HG02678 (cell line): ENCODE measurements around the gene REPIN1.

ENCODE experiments used
- ATAC-seq: cut with Tn5 transposase; IDR thresholded peaks from one replicate; pipeline ENCODE4 v1.9.1; 2021; ENCODE audit warnings: mild to moderate bottlenecking, moderate library complexity; ENCODE audit not compliant: unreplicated experiment

REPIN1 gene

DNA sequence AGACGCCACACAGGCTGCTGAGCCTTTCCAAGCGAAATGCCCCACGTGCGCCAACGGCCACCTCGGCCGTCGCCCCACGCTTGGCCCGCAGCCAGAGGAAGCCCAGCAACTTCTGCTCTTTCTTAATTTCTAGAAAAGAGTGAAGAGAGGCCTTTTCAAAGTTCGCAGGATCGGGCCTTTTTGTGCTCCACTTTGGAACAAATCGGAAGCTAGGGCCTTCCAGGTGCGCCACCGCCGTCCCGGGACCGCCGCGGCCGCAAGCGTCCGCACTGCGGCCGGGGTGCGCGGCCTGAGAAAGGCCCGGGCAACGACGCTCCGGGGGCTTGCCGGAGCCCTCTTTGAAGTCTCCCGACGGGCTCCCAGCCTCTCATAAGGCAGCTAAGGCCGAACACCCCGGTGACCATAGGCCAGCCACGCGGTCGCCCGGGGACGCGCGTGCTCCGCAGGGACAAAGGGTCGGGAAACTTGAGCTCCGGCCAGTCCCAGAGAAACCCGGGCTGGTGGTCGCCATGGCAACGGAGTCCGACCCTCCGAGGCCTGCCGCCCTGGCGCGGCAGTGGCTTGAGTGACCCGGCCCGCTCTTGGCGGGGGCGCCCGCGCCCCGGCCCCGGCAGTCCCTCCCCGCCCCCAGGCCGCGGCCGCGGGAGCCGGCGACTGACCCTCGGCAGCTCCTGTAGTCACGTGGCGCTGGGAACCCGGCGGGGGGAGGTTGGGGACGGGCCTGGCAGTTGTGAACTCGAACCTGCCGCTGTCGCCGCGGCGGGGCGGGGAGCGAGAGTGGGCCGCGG lies at the start of gene REPIN1:
Gene REPIN1, plus strand, starts transcription at position 727 of the 788 bp plus-strand sequence. CDS start 890 bp downstream, outside the sequence.
- ATAC-seq = peak; percentile 55

DNA sequence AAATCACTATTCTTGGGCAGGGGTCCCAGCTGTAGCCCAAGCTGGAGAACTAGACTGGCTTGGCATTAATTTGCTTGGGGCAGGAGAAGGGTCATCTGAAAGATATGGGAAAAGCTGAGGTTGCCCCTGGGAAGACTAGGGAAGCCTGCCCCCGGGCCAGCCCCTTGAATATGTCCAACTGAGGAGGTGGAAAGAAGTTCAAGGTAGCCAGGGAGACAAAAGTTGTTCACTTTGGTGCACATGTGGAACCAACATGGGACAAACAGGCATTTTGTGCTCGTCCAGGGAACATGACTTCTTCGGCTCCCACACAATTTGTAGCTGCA lies 46.9 kb upstream of the REPIN1 start:
- no peak for ATAC-seq

DNA sequence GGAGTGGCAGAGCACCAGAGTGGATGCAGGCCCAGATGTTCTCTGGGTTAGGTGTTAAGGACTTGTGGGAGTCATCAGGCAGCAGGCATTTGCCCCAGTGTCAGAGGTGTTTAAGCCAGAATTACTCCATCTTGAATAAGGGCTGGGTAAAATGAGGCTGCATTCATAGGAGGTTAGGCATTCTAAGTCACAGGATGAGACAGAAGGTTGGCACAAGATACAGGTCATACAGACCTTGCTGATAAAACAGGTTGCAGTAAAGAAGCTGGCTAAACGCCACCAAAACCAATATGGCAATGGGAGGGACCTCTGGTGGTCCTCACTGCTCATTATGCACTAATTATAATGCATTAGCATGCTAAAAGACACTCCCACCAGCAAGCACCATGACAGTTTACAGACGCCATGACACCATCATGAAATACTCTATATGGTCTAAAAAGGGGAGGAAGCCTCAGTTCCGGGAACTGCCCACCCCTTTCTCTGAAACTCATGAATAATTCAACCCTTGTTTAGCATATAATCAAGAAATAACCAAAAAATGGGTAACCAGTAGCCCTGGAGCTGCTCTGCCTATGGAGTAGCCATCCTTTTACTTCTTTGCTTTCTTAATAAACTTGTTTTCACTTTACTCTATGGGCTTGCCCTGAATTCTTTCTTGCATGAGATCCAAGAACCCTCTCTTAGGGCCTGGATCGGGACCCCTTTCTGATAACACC lies 46.3 kb upstream of the REPIN1 start:
- ATAC-seq = no peak

DNA sequence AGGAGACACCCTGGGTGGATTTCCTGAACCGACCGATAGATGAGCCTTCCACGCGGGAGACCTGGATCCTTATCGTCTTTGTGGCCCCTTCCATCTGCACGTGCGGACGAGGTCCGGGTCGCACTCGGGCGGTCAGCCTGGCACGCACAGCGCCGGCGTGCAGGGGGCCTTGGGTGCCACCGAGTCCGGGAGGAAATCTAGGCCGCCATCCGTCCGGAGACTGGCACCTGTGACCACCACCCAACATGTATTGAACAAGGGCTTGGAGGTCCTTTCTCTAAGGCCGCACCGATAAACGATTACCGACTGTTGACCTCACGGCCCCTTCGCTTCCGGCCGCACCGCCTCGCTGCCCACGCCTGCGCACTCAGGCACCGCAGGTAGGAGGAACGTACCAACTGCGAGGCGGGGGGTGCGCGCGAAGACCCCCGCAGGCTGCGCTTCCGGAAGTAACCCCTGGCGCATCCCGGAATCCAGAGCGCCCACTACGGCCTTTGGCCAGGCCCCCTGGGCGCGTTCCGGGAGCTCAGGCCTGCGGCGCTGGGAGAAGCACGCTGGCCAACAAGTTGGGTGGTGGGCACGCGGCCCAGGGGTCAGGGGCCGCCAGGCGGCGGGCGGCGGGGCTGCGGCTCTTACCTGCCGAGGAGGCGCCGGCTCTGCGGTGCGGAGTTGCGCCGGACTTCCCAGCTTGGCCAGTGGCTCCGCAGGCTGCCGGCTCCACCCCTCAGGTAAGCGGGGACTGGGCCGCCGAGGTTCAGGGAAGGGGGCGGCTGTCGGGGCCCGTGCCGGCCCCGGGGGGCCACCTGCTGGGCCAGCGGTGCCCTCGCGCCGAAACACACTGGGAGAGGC lies 45.6 kb upstream of the REPIN1 start, which contains the start of the genes ACTR3C and LRRC61:
Gene ACTR3C, minus strand, starts transcription at position 713 of the 849 bp plus-strand sequence. CDS start 28,249 bp downstream, outside the sequence.
Gene LRRC61, plus strand, starts transcription at position 523 of the 849 bp plus-strand sequence. CDS start 13,507 bp downstream, outside the sequence.
- ATAC-seq = peak; percentile 58

DNA sequence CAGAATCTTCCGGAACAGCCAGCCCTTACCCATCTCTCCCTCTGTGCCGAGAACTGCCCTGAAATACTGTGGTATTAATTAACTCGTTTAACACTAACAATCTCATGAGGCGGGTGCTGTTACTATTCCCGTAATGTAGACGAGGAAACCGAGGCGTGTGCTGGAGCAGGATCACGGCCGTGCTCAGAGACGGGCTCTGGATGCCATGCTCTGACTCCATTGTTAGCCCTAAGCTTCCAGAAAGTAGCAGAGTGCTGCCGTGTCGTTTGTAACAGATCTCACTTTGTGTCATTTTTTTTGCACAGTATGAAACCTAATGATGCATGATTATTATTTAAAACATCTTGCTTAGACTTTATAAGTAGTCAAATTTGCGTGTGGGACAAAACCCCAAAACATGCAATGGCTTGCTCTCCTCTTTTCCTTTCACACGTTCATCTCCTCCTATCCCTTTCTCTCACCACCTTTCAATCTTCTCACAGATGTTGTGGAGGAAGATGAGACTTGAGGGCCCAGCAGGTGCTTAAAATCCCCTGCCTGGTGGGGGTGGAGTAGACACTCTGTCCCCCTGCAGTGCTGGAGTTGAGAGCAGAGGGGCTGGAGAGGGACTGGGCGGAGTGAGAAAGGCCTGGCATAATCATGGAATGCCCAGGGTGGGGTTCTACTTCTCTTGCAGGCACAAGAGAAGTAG lies 44.8 kb upstream of the REPIN1 start:
- peak; percentile 4 for ATAC-seq

DNA sequence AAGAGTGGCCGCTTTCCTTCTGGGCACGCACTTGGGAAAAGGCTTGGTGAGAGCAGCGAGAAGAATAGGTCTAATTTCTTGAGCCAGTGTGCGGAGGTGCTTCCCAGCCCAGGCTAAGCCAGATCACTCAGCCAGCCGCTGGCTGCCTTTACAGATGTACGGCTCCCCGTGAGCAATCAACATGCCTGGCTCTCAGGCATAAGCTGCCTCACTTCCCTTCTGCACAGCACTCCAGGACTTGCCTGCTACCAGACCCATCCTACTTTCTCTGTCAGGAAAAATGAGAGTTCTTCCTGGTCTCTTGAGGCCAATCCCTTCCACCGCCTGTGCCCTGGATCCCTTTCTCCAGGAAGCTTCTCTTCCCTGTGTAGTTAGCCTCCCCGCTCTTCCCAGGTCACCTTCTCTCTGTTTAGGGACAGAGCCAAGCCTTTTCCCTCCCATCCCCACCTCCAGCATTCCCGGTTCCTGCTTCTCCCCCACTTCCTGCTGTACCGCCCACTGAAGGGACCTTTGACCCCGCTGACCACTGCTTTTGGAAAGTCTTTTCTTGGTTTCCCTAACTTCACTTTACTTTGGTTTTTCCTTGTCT lies 44.2 kb upstream of the REPIN1 start:
- ATAC-seq = no peak

DNA sequence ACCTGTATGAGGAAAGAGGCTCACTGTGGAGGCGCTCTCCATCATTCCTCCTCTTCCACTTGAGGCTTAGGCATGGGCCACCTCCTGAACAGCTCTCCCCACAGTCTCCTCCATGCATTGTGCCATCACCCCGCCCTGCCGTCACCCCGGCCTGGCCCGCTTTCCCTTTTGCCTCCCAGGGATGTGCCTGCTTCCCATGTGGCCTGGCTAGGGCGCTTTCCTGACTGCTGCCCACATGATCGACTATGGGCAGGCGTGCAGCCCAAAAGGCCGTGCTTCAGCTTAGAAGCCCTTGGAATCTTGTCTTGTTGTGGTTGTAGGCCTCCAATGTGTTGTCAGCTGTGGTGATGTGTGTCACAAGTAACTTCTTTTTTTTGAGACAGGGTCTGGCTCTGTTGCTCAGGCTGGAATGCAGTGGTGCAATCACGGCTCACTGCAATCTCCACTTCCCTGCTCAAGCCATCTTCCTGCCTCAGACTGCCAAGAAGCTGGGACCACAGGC lies 43.5 kb upstream of the REPIN1 start:
- ATAC-seq = no peak

DNA sequence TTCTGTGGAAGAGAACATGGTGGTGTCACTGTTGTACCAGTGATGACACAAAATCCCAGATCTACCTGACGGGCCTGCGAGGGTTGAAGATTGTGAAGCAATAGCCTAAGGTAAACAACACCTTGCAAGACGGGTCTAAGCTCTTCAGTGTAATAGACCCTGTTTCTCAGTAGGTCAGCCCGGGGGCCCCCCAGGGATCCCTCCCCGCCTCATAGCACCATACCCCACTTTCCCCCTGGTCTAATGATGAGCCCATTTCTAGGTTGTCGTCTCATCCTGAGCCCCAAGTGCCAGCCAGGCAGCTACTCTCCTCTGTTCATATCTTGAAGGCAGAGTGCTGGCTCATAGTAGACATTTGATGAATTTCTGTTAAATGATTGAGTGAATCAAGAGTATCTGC lies 42.7 kb upstream of the REPIN1 start:
- ATAC-seq = no peak

DNA sequence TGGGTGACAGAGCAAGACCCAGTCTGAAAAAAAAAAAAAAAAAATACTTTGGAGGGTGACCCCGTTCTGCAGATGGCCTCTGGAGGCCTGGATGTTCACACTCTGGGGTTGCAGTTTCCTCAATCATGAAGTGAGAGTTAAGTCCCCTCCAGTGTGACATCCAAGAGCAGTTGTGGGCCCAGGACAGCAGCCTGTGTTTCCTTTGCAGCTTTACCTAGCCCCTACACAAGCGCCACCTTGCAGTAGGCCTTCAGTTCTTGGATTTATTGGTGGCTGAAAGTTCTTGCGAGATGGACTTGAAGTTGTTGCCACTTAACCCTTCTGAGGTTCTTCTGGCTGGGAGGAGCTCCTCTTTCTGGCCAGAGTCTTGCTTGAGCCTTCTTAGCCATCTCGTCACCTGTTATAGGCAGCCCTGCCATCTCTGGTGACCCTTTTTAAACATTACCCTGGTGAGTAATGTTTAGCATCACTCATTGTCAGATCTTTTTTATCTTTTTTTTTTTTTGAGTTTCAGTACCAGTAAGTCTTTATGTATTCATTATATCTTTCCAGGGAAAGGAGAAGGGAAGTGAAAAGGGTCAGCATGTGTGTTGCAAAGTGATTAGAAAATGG lies 41.9 kb upstream of the REPIN1 start:
- ATAC-seq = no peak

DNA sequence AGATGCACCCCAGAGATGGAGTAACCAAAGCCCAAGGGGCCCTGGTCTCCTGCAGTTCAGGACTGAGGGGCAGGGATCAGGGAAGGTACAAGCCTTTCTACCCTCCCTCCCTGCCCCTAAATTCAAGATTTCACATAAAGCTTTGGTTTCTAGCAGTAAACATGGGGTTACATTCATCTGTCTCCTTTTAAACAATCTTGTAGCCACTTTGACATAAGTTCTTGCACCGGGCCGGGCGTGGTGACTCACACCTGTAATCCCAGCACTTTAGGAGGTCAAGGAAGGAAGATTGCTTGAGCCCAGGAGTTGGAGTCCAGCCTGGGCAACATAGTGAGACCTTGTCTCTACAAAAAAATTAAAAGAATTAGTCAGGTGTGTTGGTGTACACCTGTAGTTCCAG lies 41.3 kb upstream of the REPIN1 start:
- no peak for ATAC-seq

DNA sequence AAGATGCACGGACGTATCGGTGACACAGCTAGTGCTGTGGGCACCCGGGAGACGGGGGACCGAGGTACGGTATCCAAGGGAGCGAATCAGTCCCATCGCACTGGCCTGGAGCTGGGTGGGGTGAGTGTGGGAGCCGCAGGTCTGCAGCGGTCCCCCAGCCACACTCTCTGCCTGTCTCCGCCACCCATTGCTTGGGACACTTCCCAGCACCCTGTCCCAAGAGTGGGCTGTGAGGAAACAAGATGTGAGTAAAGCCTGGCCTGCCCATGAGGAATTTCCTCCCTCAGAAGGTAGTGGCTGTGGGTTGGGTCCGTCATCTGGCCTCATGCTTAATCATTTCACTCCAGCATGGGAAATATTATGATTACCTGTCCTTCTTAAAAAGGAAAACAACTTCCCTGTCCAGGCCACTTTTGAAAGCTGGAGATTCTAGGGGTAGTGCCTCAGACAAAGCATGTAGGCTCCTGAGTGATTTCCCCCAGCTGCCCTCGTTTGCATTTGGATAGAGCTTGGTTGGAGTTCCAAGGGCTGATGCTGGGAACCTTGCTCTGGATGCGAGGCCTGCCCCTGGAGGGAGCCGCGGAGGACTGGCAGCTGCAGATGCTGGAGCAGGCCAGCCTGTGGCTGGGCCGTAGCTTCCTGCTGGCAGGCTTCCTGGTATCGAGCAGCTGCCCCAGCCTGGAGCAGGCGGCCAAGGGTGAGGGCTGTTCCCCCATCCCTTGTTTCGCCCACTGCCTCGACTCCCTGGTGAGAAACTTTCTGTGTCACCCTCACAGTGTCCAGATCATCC lies 39.1 kb upstream of the REPIN1 start:
- no peak for ATAC-seq

DNA sequence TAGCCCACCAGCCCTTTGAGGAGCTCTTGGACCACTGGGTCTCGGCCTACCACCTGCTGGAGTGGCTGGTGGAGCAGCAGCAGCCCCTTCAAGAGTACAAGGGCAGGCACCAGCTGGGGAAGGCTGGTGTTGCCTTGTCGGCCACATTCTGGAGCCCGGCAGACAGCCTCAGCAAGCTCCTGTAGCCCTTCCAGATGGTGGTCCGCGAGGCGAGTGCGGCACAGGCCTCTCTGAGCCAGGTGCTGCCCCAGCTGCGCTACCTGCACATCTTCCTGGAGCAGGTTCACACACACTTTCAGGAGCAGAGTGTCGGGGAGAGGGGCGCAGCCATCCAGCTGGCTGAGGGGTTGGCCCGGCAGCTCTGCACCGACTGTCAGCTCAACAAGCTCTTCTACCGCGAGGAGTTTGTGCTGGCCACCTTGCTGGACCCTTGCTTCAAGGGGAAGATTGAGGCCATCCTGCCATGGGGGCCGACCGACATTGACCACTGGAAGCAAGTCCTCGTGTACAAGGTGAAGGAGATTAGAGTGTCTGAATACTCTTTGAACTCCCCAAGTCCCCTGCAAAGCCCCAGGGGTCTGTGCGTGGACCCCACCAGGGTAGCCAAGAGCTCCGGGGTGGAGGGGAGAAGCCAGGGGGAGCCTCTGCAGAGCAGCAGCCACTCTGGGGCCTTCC lies 38.3 kb upstream of the REPIN1 start:
- no peak for ATAC-seq

DNA sequence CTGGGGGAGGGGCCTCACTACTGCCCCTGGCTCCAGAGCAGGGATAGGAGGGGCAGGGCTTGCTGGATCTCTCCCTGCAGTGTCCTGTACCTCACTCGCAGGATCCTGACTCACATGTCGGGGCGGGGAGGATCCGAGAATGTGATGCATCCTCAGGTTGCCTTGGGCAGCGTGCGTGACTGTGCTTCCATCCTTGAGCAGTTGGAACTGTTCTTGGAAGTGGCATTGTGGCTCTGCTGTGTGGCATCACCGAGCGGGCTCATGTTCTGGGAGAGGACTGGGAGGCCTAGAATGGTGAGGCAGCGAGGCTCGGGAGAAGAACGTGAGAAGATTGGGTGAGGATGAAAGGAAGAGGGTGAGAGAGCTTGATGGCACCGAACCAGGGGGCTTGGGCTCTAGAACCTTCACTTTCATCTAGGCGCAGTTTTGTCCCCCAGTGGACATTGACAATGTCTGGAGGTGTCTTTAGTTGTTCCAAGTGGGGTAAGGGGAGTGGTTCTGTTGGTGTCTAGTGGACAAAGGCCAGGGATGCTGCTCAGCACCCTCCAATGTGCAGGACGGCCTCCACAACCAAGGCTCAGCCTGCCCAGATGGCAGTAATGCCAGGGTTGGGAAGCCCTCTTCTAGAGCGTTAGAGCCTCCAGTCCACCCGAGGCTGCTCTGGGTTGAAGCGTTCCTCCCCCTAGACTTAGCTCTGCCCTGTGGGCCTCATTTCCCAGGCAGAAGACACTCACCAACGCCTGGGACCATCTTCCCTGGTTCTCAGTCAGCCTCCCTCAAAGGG lies 35.6 kb upstream of the REPIN1 start:
- no peak for ATAC-seq

DNA sequence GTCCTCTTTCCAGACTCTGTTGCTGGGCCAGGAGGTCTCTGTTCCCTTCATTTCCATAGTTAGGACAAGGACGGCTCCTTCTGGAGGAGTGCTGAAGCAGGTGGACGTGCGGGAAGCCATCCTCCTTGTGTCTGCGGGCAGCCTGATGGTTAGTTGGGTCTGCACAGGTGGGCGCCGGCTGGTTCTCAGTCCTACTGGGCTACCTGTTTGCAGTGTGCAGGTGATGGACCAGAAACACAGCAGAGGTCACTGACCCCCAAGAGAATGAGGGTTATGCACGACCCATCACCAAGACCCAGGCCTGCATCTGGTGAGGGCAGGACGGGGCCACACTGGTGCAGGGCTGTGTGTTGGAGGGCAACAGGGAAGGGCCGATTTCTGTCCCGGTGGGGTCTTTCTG lies 35.0 kb upstream of the REPIN1 start:
- ATAC-seq = no peak

DNA sequence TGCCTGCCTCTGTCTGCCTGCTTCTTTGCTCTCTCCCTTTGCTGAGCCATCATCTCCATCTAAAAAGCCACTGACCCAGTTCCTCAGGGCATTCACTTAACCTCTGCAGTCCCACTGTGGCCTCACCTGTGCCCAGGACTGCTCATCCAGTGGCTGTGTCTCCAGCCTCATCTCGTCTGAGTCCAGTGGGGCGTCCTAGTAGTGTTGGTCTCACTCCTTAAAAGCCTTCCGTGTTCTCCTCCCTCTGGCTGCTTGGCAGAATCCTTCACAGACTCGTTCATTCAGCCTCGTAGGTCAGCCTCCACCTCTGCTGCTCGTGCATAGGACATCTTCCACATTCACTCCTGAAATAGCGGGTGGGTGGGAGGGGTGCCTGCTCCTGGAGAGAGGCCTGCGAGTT lies 34.5 kb upstream of the REPIN1 start:
- ATAC-seq = no peak

DNA sequence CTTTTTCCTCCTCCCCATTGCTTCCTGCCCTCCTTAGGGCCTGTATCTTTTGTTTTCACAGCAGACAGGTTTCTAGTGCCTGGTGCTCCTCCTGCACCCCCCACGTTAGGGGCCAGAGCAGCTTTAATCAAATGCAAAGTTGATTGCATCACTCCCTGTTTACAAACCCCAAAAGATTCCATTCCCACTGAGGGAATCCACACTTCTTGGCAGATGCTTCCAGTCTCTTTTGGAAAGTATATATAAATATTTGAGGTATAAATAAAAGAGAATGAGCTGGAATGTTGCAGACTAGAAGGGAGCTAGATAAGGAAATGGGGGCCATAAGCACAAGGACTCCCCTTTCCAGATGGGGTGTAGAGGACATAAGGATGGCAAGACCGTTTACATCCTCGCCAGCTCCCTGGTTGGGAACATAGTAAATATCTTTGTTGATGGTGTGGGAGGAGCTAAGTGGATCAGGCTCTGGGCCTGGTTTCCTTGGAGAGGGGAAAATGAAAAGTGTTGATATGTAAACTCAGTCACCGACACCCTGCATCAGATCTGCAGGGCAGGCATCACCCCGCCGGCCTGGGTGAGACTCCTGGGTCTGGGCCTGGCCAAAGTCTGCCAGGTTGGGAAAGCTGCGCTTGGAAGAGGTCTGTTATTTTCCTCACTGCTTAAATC lies 33.4 kb upstream of the REPIN1 start:
- no peak for ATAC-seq

DNA sequence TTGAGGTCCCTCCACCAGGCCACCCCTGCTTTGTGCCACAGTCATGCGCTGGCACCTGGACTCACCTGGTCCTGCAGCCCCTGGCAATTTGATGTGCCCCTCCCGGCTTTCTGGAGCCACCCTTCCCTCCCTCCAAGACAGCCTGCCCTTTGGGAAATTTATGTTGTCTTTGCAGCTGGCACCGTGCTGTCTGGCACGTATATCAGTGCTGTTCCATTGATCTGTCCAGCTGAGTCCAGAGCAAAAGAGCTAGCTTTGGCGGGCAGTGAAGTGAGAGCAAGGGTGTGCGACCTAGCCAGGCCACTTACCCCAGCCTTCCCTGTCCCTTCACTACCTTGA lies 32.9 kb upstream of the REPIN1 start:
- ATAC-seq = no peak
